H1 (cell line): ENCODE data around the gene SNAP47. TPM values are rescaled to one million over a fixed set of nuclear protein-coding genes. Genes with fewer than 3 reads are reported as not detected.

Experiments used
- CTCF ChIA-PET: fragments of 300-600 bp; sonication (Branson Sonifier 250); formaldehyde crosslinking; loops from one replicate; lab custom pipeline; 2021; ENCODE audit not compliant: partially characterized antibody; lab: Charles Lee
- POLR2A ChIA-PET: fragments of 300-600 bp; sonication (Branson Sonifier 250); formaldehyde crosslinking; loops from one replicate; lab custom pipeline; 2021; ENCODE audit warnings: inconsistent platforms; ENCODE audit not compliant: partially characterized antibody; lab: Charles Lee
- DNase-seq, 2 experiments: peaks; one replicate each; pipeline versions ENCODE4 v3.0.0 to v3.0.0-alpha.2; 2010 to 2022; ENCODE audit warnings: low spot score in 2 of 2, low read depth in 1 of 2, mixed read lengths in 1 of 2
- FAIRE-seq: peaks from 2 replicates; lab custom pipeline; 2011; peaks lifted over from hg19 to GRCh38; lab: Jason Lieb, UNC
- H2AFZ ChIP-seq: 2 replicates; pipeline ENCODE4 v1.8.1; 2012; ENCODE audit warnings: low read length, inconsistent platforms
- H2AK5ac ChIP-seq: 2 replicates; pipeline ENCODE4 v1.6.1; 2013; ENCODE audit warnings: low read depth, low read length
- H2BK120ac ChIP-seq: replicated peaks from 2 replicates; pipeline ENCODE3; 2013; ENCODE audit warnings: low read depth, low read length, inconsistent platforms
- H2BK12ac ChIP-seq: 2 replicates; pipeline ENCODE4 v1.6.1; 2013; ENCODE audit warnings: low read depth, low read length
- H2BK15ac ChIP-seq: 2 replicates; pipeline ENCODE4 v1.6.1; 2013; ENCODE audit warnings: low read length
- H2BK20ac ChIP-seq: 2 replicates; pipeline ENCODE4 v1.6.1; 2013; ENCODE audit warnings: low read length
- H2BK5ac ChIP-seq: 2 replicates; pipeline ENCODE4 v1.6.1; 2013; ENCODE audit warnings: low read depth, low read length
- H3K14ac ChIP-seq: 2 replicates; pipeline ENCODE4 v1.6.1; 2013; ENCODE audit warnings: inconsistent platforms; ENCODE audit not compliant: insufficient read length
- H3K18ac ChIP-seq: 2 replicates; pipeline ENCODE4 v1.6.1; 2013; ENCODE audit warnings: low read length; ENCODE audit errors: extremely low read depth
- H3K23ac ChIP-seq: 2 replicates; pipeline ENCODE4 v1.6.1; 2013; ENCODE audit warnings: inconsistent platforms; ENCODE audit not compliant: insufficient read length
- H3K23me2 ChIP-seq: 2 replicates; pipeline ENCODE4 v1.6.1; 2013; ENCODE audit warnings: low read depth, low read length
- H3K27ac ChIP-seq: 2 replicates; pipeline ENCODE4 v1.6.1; 2011; ENCODE audit warnings: low read depth, low read length, inconsistent platforms
- H3K27me3 ChIP-seq, 4 experiments: replicated peaks in 1 of 4; 1 replicate in 1 of 4; 2 replicates in 3 of 4; pipeline versions ENCODE4 v1.6.1 to v1.8.1; 2011 to 2013; ENCODE audit warnings: low read length in 3 of 4, mild to moderate bottlenecking in 3 of 4, inconsistent platforms in 2 of 4, mixed read lengths in 2 of 4, moderate library complexity in 1 of 4; ENCODE audit not compliant: control insufficient read depth in 3 of 4, insufficient read depth in 3 of 4; ENCODE audit errors: extremely low read depth in 1 of 4
- H3K36me3 ChIP-seq, 4 experiments: 2 replicates each; pipeline versions ENCODE4 v1.6.1 to v1.8.1; 2011 to 2013; ENCODE audit warnings: mild to moderate bottlenecking in 4 of 4, low read length in 3 of 4, moderate library complexity in 2 of 4, control low read depth in 1 of 4, inconsistent platforms in 1 of 4; ENCODE audit not compliant: insufficient read depth in 4 of 4, control insufficient read depth in 2 of 4
- H3K4ac ChIP-seq: replicated peaks from 2 replicates; pipeline ENCODE3; 2013; ENCODE audit warnings: low read length, low read depth, mixed read lengths, inconsistent platforms; ENCODE audit not compliant: insufficient read length
- H3K4me1 ChIP-seq, 4 experiments: replicated peaks in 1 of 4; 1 replicate in 1 of 4; 2 replicates in 3 of 4; pipeline versions ENCODE4 v1.6.1 to v1.8.1; 2011 to 2013; ENCODE audit warnings: low read length in 3 of 4, inconsistent platforms in 2 of 4, mixed read lengths in 1 of 4; ENCODE audit not compliant: insufficient read depth in 4 of 4, control insufficient read depth in 3 of 4
- H3K4me2 ChIP-seq, 2 experiments: 2 replicates each; pipeline versions ENCODE4 v1.6.1 to v1.8.1; 2011 to 2013; ENCODE audit warnings: low read depth in 2 of 2, low read length in 2 of 2, control low read depth in 1 of 2, inconsistent platforms in 1 of 2, mild to moderate bottlenecking in 1 of 2; ENCODE audit not compliant: insufficient read depth in 1 of 2
- H3K4me3 ChIP-seq, 4 experiments: fragments of 200-600, 300-600 bp in 1 of 4; sonication (generic), shearing (Covaris generic), sonication (Bioruptor Twin) in 1 of 4; 2 replicates each; pipeline versions ENCODE4 v1.5.1 to v1.8.1; 2011 to 2016; ENCODE audit warnings: low read length in 4 of 4, low read depth in 3 of 4, control low read depth in 2 of 4, inconsistent platforms in 2 of 4, mild to moderate bottlenecking in 2 of 4, mixed read lengths in 1 of 4, moderate library complexity in 1 of 4; ENCODE audit not compliant: insufficient read depth in 2 of 4; ENCODE audit errors: extremely low read depth in 1 of 4
- H3K56ac ChIP-seq: replicated peaks from 2 replicates; pipeline ENCODE3; 2013; ENCODE audit warnings: low read depth, mild to moderate bottlenecking, mixed read lengths, low read length, inconsistent platforms; ENCODE audit not compliant: insufficient read length
- H3K79me1 ChIP-seq: 2 replicates; pipeline ENCODE4 v1.6.1; 2013; ENCODE audit warnings: low read depth, low read length, control low read depth
- H3K79me2 ChIP-seq, 2 experiments: 2 replicates each; pipeline versions ENCODE4 v1.6.1 to v1.8.1; 2012 to 2013; ENCODE audit warnings: low read length in 2 of 2, mild to moderate bottlenecking in 2 of 2, inconsistent platforms in 1 of 2; ENCODE audit not compliant: insufficient read depth in 2 of 2, control insufficient read depth in 1 of 2
- H3K9ac ChIP-seq, 4 experiments: replicated peaks in 1 of 4; 1 replicate in 1 of 4; 2 replicates in 3 of 4; pipeline versions ENCODE4 v1.6.1 to v1.8.1; 2011 to 2013; ENCODE audit warnings: low read depth in 3 of 4, low read length in 3 of 4, control low read depth in 2 of 4, mild to moderate bottlenecking in 2 of 4, moderate library complexity in 2 of 4, inconsistent platforms in 1 of 4; ENCODE audit errors: extremely low read depth in 1 of 4
- H3K9me3 ChIP-seq, 2 experiments: 2 replicates each; pipeline versions ENCODE4 v1.6.1 to v1.8.1; 2012 to 2013; ENCODE audit warnings: mild to moderate bottlenecking in 2 of 2, moderate library complexity in 2 of 2, control low read depth in 1 of 2, inconsistent platforms in 1 of 2, low read depth in 1 of 2, low read length in 1 of 2, mixed read lengths in 1 of 2; ENCODE audit not compliant: insufficient read depth in 2 of 2
- H4K20me1 ChIP-seq, 2 experiments: replicated peaks in 1 of 2; 2 replicates each; pipeline versions ENCODE3 to v1.8.1; 2011 to 2013; ENCODE audit warnings: inconsistent platforms in 2 of 2, low read length in 2 of 2, mild to moderate bottlenecking in 1 of 2; ENCODE audit not compliant: insufficient read depth in 2 of 2, control insufficient read depth in 1 of 2
- H4K5ac ChIP-seq: 2 replicates; pipeline ENCODE4 v1.6.1; 2013; ENCODE audit warnings: low read length, low read depth, mixed read lengths, inconsistent platforms; ENCODE audit not compliant: insufficient read length
- H4K8ac ChIP-seq: 2 replicates; pipeline ENCODE4 v1.8.0; 2013; ENCODE audit warnings: mild to moderate bottlenecking, moderate library complexity, low read length, inconsistent platforms; ENCODE audit not compliant: insufficient read depth; ENCODE audit errors: extremely low read depth
- H4K91ac ChIP-seq: replicated peaks from 2 replicates; pipeline ENCODE3; 2013; ENCODE audit warnings: low read length, mixed read lengths, inconsistent platforms; ENCODE audit not compliant: insufficient read length
- ASH2L ChIP-seq: fragments of 200-600, 300-600 bp; sonication (generic); IDR thresholded peaks from one replicate; pipeline ENCODE4 v1.7.1; 2017; ENCODE audit warnings: low read length
- ATF2 ChIP-seq: IDR thresholded peaks from 2 replicates; pipeline ENCODE4 v1.6.1; 2012; ENCODE audit warnings: low read length, inconsistent platforms
- CBX5 ChIP-seq: fragments of 300-800, 300-1000 bp; sonication (generic); IDR thresholded peaks from 2 replicates; pipeline ENCODE4 v1.7.1; 2016; ENCODE audit warnings: antibody characterized with exemption, low read length, low read depth
- CBX8 ChIP-seq: fragments of 300-800, 300-1000 bp; sonication (generic); IDR thresholded peaks from 2 replicates; pipeline ENCODE4 v1.7.1; 2016; ENCODE audit warnings: low read depth, low read length, borderline replicate concordance
- HDAC6 ChIP-seq: IDR thresholded peaks from one replicate; pipeline ENCODE4 v1.7.1; 2012; ENCODE audit warnings: low read depth, mild to moderate bottlenecking, inconsistent platforms, low read length, moderate library complexity
- NANOG ChIP-seq: IDR thresholded peaks from 2 replicates; pipeline ENCODE4 v1.6.1; 2011; ENCODE audit warnings: low read length, low read depth, mild to moderate bottlenecking, inconsistent platforms; ENCODE audit not compliant: insufficient read depth, poor library complexity, severe bottlenecking
- POLR2AphosphoS5 ChIP-seq: IDR thresholded peaks from 2 replicates; pipeline ENCODE4 v1.6.1; 2011; ENCODE audit warnings: low read depth, low read length
- SRF ChIP-seq: IDR thresholded peaks from 2 replicates; pipeline ENCODE4 v1.6.1; 2011; ENCODE audit warnings: mild to moderate bottlenecking, low read depth, low read length, moderate library complexity
- TEAD4 ChIP-seq: IDR thresholded peaks from 2 replicates; pipeline ENCODE4 v1.6.1; 2012; ENCODE audit warnings: low read depth, low read length, inconsistent platforms, mixed read lengths
- WGBS, 2 experiments: shearing (Covaris generic) in 1 of 2; methylation state at CpG; one replicate each; pipeline versions ENCODE4 v1.1.6 to v1.1.7; 2013 to 2015; ENCODE audit warnings: low lambda C conversion rate in 2 of 2, mixed read lengths in 2 of 2, inconsistent platforms in 1 of 2, low coverage in 1 of 2, missing lambda C conversion rate in 1 of 2; ENCODE audit not compliant: insufficient replicate concordance in 2 of 2, insufficient coverage in 1 of 2, insufficient read length in 1 of 2; ENCODE audit errors: extremely low coverage in 1 of 2, missing lambda C conversion rate in 1 of 2; 5-methylcytosine and 5-hydroxymethylcytosine counted together
- polyA plus RNA-seq, 7 experiments: library from polyadenylated mRNA; depleted of rRNA in 3 of 7; stranded (reverse) in 5 of 7; unstranded in 2 of 7; fragments of >200 nt in 5 of 7; fragments of 200-250 nt in 2 of 7; gene quantifications; 1 replicate in 5 of 7; 2 replicates in 1 of 7; 4 replicates in 1 of 7; pipeline versions ENCODE4 v1.2.1 to v1.2.3, GENCODE V29; 2011 to 2013; ENCODE audit warnings: missing spikeins in 2 of 7, mixed read lengths in 2 of 7
- total RNA-seq: library from RNA; stranded (reverse); fragmentation: NEBNext Ultra II Directional; extraction: Animal tissue kit (Norgen Biotek cat#: 25700); gene quantifications from 2 replicates; pipeline ENCODE4 v1.2.1, GENCODE V29; 2021

The SNAP47 gene
- total and polyA plus RNA-seq, 2 of the 8 experiments (the other 6 are each of a cell fraction or from before 2014, with no cell fraction given), result 37.6 to 42.2 TPM

DNA sequence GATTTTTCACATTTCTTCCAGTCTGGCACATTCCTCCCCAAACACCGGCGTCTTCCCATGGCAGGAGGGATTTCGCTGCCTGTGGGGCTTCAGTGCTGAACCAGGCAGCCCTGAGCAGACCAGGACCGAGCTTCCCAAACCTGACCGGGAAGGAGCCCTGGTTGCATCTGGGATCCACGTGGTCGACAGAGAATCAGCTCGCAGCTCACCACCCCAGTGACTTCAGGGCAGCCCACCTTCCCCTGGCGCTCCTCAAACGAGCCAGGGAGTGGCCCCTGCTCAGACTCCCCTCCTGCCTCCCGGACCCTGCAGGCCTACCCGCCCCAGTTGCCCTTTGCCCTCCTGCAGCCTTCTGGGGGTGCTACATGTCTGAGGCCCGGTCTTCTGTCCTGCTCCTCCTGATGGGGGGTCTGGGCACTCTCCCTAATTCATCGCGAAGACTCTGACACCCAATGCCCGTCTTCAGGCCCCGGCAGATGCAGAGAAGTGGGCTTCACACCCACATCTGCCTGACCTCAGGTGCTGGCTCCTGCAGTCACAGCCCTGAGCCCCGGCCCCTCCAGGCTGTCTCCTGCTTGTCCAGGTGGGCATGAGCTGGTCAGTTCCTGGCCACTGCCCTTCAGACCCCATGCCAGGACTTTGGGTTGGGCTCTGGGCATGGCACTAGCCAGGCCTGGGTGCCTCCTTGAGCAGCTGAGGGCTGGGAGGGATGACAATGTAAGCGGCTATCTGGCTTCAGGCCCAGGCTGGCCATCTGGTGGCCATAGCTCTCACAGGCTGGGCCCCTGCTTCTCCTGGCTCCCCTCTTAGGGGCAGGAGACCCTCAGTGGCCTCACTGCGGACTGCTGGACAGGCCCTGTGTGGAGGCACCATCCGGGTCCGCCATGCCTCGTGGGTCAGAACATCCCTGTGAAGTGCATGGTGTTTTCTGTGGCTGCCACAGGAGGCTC, 54.1 kb downstream of the SNAP47 start:
- Histone ChIP-seq H3K14ac (no peak overlapping the region), H3K79me1 (no peaks in the 10 kb centered on the region), H2BK5ac (0 out of 2 replicates have a peak overlapping the region, but pooled peaks have one; percentile 60), H3K79me2 (no peaks in the 10 kb centered on the region), H2BK12ac (0 out of 2 replicates have a peak overlapping the region, but pooled peaks have one; percentile 27), H3K23me2 (peaks cover 13% of the 10 kb centered on the region), H3K23ac (no peak overlapping the region), H4K91ac (peak overlapping the region; percentile 65), H4K20me1 (peaks cover 0 to 7% of the 10 kb centered on the region in 2 experiments), H3K4me2 (peak overlapping the region; percentile 83 to 99), H3K4me1 (peaks cover 0 to 30% (median 20%) of the 10 kb centered on the region in 4 experiments; a peak in 6 of 7 replicates), H4K8ac (no peak overlapping the region; the same call in 1 of the 2 replicates), H3K27me3 (peaks cover 4 to 37% (median 27%) of the 10 kb centered on the region in 4 experiments; a peak in 6 of 7 replicates), H2BK20ac (no peak overlapping the region), H3K56ac (peak overlapping the region; percentile 30), H2BK120ac (no peak overlapping the region), H3K4me3 (peak overlapping the region; percentile 40 to 69 (median 62)), H2AK5ac (no peak overlapping the region), H3K36me3 (no peaks in the 10 kb centered on the region), H3K18ac (peak overlapping the region; percentile 60; the same call in 1 of the 2 replicates), H3K4ac (peak overlapping the region; percentile 38), H3K9me3 (no peaks in the 10 kb centered on the region), H4K5ac (no peak overlapping the region), H3K9ac (no peak overlapping the region), H2BK15ac (peak overlapping the region; percentile 88), H2AFZ (0 out of 2 replicates have a peak overlapping the region, but pooled peaks have one; percentile 62), H3K27ac (no peak overlapping the region)
- ChIA-PET POLR2A (interaction anchor here (1.4 kb wide), 1 partner anchor 10 kb away, joined by 4 read pairs; no protein-coding TSS in a partner anchor), CTCF (interaction anchor here (0.8 to 3.6 kb wide), 11 partner anchors 9 to 184 kb away, joined by 3 to 19 read pairs (median 4); partner anchors contain the start of gene WNT9A)
- 63% methylated on average over 23 of the region's 23 CpGs; no CpG with 5 or more reads in 1 of the 2 experiments for WGBS, 2 experiments
- no peak for FAIRE-seq
- peak in 1 of 2 experiments; percentile 56 for DNase-seq
- TF ChIP-seq HDAC6, result no peak
- no peak for TF ChIP-seq ATF2
- TF ChIP-seq POLR2AphosphoS5, result no peak
- no peak for TF ChIP-seq CBX8
- TF ChIP-seq NANOG, result no peak
- TF ChIP-seq CBX5, result no peak
- TF ChIP-seq TEAD4, result no peak
- TF ChIP-seq ASH2L, result no peak
- no peak for TF ChIP-seq SRF
